LNCAP (cell line): Measurements from ENCODE around the gene HIGD2A.

ENCODE experiments used
- TF ChIP-seq, protein P1 (sequence below): fragments of 450-650 bp; IDR thresholded peaks from 2 replicates; pipeline ENCODE4 v1.5.1; 2017; ENCODE audit warnings: mild to moderate bottlenecking

The HIGD2A gene

GRCh38 chr5:176410486-176411180, 22.1 kb downstream of the HIGD2A start:
- TF ChIP-seq, protein P1, sequence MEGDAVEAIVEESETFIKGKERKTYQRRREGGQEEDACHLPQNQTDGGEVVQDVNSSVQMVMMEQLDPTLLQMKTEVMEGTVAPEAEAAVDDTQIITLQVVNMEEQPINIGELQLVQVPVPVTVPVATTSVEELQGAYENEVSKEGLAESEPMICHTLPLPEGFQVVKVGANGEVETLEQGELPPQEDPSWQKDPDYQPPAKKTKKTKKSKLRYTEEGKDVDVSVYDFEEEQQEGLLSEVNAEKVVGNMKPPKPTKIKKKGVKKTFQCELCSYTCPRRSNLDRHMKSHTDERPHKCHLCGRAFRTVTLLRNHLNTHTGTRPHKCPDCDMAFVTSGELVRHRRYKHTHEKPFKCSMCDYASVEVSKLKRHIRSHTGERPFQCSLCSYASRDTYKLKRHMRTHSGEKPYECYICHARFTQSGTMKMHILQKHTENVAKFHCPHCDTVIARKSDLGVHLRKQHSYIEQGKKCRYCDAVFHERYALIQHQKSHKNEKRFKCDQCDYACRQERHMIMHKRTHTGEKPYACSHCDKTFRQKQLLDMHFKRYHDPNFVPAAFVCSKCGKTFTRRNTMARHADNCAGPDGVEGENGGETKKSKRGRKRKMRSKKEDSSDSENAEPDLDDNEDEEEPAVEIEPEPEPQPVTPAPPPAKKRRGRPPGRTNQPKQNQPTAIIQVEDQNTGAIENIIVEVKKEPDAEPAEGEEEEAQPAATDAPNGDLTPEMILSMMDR: no peak

- TF ChIP-seq, protein P1: no peak
Observed at GRCh38 chr5:176412517-176413254, 24.1 kb downstream of the HIGD2A start.

DNA sequence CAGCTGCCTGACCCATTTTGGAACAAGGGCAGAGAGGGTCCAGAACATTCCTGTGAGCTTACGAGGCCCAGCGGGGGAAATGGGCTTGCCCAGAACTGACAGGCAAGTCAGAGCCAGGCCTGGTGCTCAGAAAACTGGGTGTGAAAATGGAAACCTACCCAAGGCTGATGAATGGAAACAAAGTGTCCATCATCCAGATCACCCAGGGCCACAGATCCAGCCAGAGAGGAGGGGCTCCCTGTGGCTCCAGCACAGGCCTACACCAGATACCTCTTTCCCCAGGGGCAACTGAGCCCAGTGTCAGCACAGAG, 24.7 kb downstream of the HIGD2A start:
- TF ChIP-seq, protein P1: no peak

DNA sequence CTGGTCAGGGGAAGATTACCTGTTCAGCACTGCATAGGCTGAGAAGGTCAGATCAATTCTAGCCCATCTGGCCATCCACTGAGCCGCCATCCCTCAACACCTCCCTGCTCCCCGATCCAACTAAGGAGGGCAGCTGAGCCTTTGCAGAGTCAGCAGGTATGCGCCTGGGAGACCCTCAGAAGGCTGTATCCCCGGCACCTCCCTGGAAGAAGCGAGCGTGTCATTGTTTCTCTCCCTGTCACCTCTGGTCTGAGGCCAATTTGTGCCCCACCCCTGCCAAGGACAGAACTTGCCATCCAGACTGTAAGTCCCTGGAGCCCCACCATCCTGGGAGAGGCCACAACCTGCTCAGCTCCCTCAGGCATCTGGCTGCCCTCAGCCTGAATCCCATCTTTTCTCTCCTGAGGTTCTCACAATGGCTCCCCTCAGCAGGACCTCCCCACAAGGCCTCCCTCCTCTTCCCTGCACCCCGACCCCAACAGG, 25.2 kb downstream of the HIGD2A start:
- TF ChIP-seq, protein P1: no peak

- TF ChIP-seq, protein P1: no peak
Observed at GRCh38 chr5:176414704-176415103, 26.2 kb downstream of the HIGD2A start.

DNA sequence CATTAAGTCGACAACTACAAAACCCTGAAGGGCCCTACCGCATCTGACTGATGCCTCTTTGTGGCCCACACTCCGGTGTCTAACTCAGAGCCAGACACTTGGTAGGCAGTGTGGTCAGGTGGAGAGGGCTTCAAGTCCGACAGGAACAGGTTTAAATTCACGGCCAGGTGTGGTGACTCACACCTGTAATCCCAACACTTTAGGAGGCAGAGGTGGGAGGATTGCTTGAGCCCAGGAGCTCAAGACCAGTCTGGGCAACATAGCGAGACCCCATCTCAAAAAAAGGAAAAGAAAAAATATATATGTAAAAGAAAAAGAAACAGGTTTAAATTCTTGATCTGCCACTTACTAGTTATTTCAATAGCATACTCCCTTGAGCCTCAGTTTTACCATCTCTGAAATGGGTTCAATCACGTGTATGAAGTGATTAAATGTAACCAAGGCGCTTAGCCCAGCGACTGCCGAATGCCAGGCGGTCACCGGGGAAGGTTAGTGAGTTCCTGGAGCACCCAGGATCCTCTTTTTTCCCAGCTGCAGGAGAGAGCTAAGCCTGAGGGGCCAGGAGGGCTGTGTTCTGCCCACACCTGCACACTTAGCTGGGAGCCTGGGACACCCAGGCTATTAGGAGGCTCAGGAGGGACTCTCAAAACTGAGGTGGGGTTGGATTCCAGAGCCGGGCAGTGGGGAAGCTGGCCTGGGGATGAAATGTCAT, 26.8 kb downstream of the HIGD2A start:
- TF ChIP-seq, protein P1: no peak

DNA sequence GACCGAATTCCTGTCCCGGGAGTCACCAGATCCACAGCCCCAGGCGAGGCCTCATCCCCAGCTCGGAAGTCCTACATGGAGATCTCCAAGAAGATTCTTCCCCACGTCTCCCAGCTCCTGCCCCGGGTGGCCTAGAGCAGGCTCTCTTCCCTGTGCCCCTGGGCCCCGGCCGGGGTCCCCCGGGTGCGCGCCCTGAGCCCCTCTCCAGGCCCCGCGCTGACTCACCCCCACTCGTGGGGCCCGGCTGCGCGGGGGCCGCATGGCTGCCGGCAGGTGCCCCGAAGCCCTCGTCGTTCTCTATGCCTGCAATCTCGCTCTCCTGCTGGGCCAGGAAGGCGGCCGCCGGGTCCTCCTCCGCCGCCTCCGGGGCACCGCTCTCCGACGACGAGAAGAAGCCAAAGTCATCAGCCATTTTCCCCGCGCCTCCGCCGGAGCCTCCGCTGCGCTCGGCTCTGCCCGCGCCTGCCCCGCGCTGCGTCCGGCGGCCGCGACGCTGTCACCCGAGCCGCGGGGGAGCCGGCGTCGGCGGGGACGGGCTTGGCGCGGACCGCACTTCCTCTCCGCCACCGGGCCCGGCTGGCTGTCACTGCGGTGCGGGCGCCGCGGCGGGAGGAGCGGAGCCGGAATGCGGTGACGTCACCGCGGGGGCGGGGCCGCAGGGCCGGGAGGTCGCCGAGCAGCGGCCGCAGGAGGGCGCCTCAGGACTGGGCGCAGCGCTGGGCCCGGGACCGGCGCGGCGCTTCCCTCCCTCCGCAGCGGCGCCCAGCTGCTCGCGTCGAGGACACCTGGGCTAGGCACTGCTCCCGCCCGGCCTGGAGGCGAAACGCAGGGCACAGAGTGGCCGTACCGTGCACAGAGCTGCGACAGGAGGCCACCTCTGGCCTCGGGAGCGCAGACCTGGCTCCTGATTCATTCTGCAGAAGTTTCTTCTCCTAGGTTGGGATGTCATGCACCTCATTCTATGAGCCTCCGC, 27.7 kb downstream of the HIGD2A start, which contains the start of gene CLTB:
Gene CLTB, minus strand, starts transcription at position 588 of the 973 bp plus-strand sequence. Its CDS starts 176 bp downstream, at position 412.
- TF ChIP-seq, protein P1: peak; percentile 91
